ENCODE measurements around the gene TEC.

GRCh38 chr4:48270951-48271473 lies 1.4 kb upstream of the TEC start:
- TF ChIP-seq, protein P1, sequence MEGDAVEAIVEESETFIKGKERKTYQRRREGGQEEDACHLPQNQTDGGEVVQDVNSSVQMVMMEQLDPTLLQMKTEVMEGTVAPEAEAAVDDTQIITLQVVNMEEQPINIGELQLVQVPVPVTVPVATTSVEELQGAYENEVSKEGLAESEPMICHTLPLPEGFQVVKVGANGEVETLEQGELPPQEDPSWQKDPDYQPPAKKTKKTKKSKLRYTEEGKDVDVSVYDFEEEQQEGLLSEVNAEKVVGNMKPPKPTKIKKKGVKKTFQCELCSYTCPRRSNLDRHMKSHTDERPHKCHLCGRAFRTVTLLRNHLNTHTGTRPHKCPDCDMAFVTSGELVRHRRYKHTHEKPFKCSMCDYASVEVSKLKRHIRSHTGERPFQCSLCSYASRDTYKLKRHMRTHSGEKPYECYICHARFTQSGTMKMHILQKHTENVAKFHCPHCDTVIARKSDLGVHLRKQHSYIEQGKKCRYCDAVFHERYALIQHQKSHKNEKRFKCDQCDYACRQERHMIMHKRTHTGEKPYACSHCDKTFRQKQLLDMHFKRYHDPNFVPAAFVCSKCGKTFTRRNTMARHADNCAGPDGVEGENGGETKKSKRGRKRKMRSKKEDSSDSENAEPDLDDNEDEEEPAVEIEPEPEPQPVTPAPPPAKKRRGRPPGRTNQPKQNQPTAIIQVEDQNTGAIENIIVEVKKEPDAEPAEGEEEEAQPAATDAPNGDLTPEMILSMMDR (IDR thresholded peaks at IDR 0.05): no peak
- no peak for TF ChIP-seq POLR2A (IDR thresholded peaks at IDR 0.05)

Data from testis (tissue), 2 donors.